Peyer's patch (tissue), 4 donors: ENCODE data around the gene OR10C1.

Source experiments
- POLR2A ChIP-seq, 2 donors: fragments of 450-650 bp; IDR thresholded peaks; one replicate each; pipeline ENCODE4 v1.5.1; 2017; ENCODE audit warnings: antibody characterized with exemption in 2 of 2, mild to moderate bottlenecking in 2 of 2, moderate library complexity in 2 of 2
- TF ChIP-seq, protein P1 (sequence below), 6 experiments: fragments of 450-650 bp in 4 of 6; fragments of 200-600 bp in 2 of 6; sonication (generic) in 1 of 6; IDR thresholded peaks; one replicate each; pipeline ENCODE4 v1.5.1; 2017 to 2019; ENCODE audit warnings: antibody characterized with exemption in 6 of 6, mild to moderate bottlenecking in 3 of 6, moderate library complexity in 1 of 6

DNA sequence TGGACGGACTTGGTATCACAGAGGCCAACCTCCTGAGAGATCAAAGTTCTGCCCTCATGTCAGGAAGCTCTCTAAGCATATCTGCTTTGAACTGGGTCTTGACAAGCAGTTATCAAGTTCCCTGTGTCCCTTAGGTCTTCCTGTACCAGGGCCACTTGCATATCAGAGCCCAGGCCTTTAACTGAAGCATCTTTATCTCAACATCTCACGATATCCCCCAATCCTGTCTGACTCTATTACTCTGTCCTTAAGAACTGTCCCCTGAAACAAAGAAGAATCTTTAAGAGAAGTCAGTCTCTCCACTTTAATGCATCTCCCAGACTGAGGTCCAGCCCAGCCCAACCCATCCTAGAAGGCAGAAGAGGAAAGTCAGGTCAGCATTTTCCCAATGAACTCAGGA, 40.5 kb downstream of the OR10C1 start:
- TF ChIP-seq, protein P1, sequence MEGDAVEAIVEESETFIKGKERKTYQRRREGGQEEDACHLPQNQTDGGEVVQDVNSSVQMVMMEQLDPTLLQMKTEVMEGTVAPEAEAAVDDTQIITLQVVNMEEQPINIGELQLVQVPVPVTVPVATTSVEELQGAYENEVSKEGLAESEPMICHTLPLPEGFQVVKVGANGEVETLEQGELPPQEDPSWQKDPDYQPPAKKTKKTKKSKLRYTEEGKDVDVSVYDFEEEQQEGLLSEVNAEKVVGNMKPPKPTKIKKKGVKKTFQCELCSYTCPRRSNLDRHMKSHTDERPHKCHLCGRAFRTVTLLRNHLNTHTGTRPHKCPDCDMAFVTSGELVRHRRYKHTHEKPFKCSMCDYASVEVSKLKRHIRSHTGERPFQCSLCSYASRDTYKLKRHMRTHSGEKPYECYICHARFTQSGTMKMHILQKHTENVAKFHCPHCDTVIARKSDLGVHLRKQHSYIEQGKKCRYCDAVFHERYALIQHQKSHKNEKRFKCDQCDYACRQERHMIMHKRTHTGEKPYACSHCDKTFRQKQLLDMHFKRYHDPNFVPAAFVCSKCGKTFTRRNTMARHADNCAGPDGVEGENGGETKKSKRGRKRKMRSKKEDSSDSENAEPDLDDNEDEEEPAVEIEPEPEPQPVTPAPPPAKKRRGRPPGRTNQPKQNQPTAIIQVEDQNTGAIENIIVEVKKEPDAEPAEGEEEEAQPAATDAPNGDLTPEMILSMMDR (IDR thresholded peaks at IDR 0.05) = no peak
- no peak for TF ChIP-seq POLR2A (IDR thresholded peaks at IDR 0.05)
